ENCODE results near the gene EIF4EBP2. TPM values are rescaled to one million over a fixed set of nuclear protein-coding genes. Genes with fewer than 3 reads are reported as not detected.

EIF4EBP2 gene
- polyA plus RNA-seq, 3 donors, result 26.3 to 93.8 (median 73.4) TPM

DNA sequence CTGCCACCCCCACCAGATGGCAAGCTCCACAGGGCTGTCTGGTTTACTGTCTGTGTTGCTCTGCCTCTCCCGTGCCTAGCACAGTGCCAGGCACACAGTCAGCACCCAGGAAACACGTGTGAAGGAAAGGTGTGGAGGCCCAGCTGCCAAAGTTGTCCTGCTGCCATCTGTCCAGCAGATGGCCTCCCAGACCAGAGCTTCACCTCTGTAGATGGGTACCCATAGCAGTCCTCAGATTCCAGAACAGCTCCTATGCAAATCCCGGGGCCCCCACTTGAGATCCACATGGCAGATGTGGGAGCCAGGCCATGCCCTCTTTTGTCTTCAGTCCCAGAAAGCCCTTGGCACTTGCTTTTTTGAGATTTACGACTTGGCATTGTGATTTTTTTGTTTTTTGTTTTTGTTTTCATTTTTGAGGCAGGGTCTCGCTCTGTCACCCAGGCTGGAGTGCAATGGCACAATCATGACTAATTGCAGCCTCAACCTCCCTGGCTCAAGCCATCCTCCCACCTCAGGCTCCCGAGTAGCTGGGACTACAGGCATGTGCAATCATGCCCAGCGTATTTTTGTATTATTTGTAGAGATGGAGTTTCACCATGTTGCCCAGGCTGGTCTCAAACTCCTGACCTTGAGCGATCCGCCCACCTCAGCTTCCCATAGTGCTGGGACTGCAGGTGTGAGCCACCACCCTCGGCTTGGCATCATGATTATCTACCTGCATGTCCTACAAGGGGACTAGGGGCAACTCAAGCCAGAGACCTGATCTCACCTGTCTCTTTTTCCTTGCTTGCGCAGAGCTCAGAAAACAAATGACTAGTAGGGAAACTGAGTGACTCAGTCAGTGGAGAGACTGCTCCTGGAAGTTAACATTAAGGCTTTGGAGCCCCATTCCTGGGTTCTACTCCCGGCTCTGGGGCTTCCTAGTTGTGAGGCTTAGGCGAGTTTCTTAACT, 57.7 kb downstream of the EIF4EBP2 start:
- H3K27ac Mint-ChIP-seq, result no peak overlapping the region
- no peak overlapping the region for H3K4me2 ChIP-seq (replicated peaks; ENCODE audit: extremely low read depth, low read length, poor library complexity, severe bottlenecking)
- intact Hi-C loops (cut with micrococcal nuclease), result no loop called here

DNA sequence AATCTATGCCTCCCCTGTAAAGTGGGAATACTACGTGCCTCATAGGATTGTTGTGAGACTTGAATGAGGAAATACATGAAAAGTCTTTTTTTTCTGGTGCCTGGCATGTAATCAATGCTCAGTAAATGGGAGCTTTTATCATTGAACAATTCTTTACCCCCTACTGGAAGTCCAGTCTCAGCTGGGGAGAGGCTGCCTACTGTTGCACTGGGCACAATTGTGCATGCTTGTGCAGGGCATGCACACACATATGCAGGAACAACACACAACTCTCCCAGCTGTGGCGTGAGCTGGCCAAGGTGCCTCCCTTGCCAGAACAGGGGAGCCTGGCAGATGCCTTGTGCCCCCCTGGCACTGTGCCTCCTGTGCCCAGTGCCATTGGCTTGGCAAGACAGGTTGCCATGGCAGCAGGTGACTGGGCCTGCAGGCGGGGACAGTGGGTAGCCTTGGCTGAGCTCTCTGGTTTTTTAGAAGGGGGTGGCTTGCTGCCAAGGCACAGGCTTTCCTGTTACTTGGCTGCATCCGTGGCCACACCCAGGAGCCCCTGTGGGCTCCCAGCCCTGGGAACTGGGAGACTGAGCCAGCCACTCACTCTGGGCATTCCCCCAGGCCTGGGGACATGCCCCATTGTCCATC, 58.5 kb downstream of the EIF4EBP2 start:
- no peak for DNase-seq
- H3K4me1 ChIP-seq (ENCODE audit: control insufficient read depth in 1 of 2, insufficient read depth in 2 of 2, low read length in 2 of 2), result peaks cover 8 to 11% of the 10 kb centered on the region in 2 donors
- H3K4me3 Mint-ChIP-seq, result no peak overlapping the region
- H3K79me2 ChIP-seq (ENCODE audit: insufficient read depth, low read length), result no peaks in the 10 kb centered on the region
- no peak overlapping the region for H3K9ac ChIP-seq (ENCODE audit: insufficient read depth, low read length, poor library complexity, severe bottlenecking)
- H3K27ac ChIP-seq (ENCODE audit: low read depth in 1 of 2, low read length in 2 of 2), result no peak overlapping the region
- H3K27me3 Mint-ChIP-seq (ENCODE audit: low read depth in 3 of 3), result peaks cover 32 to 35% (median 35%) of the 10 kb centered on the region in 3 donors
- 40% methylated on average over 3 of the region's 4 CpGs for WGBS (ENCODE audit: insufficient coverage)
- H3K9me3 Mint-ChIP-seq, result peaks cover 0 to 5% (median 0%) of the 10 kb centered on the region in 7 donors
- peaks cover 11 to 27% of the 10 kb centered on the region in 2 donors for H3K27me3 ChIP-seq (ENCODE audit: control insufficient read depth in 2 of 2, insufficient read depth in 2 of 2, low read length in 2 of 2)
- H4K20me1 ChIP-seq (ENCODE audit: insufficient read depth, low read length), result no peaks in the 10 kb centered on the region
- no peak overlapping the region for H3K4me3 ChIP-seq (replicated peaks in 1 of 3; ENCODE audit: low read depth in 2 of 3, low read length in 3 of 3)
- TF ChIP-seq, protein P1, sequence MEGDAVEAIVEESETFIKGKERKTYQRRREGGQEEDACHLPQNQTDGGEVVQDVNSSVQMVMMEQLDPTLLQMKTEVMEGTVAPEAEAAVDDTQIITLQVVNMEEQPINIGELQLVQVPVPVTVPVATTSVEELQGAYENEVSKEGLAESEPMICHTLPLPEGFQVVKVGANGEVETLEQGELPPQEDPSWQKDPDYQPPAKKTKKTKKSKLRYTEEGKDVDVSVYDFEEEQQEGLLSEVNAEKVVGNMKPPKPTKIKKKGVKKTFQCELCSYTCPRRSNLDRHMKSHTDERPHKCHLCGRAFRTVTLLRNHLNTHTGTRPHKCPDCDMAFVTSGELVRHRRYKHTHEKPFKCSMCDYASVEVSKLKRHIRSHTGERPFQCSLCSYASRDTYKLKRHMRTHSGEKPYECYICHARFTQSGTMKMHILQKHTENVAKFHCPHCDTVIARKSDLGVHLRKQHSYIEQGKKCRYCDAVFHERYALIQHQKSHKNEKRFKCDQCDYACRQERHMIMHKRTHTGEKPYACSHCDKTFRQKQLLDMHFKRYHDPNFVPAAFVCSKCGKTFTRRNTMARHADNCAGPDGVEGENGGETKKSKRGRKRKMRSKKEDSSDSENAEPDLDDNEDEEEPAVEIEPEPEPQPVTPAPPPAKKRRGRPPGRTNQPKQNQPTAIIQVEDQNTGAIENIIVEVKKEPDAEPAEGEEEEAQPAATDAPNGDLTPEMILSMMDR (IDR thresholded peaks at IDR 0.05), result no peak
- peaks cover 2 to 6% of the 10 kb centered on the region in 2 donors for H3K9me3 ChIP-seq (replicated peaks in 1 of 2; ENCODE audit: control insufficient read depth in 1 of 2, insufficient read depth in 1 of 2, low read length in 2 of 2)
- H2AFZ ChIP-seq (ENCODE audit: insufficient read depth, low read depth, low read length, poor library complexity, severe bottlenecking), result no peak overlapping the region
- H3K36me3 Mint-ChIP-seq, result peaks cover 0 to 1% of the 10 kb centered on the region in 2 donors
- no peak overlapping the region for H3K27ac Mint-ChIP-seq
- H3K4me2 ChIP-seq (replicated peaks; ENCODE audit: extremely low read depth, low read length, poor library complexity, severe bottlenecking), result no peak overlapping the region
- no peaks in the 10 kb centered on the region for H3K36me3 ChIP-seq (replicated peaks in 1 of 2; ENCODE audit: control insufficient read depth in 1 of 2, insufficient read depth in 2 of 2, low read length in 2 of 2)
- intact Hi-C loops (cut with micrococcal nuclease), result no loop called here
- H3K4me1 Mint-ChIP-seq, result peaks cover 11% of the 10 kb centered on the region

More for the DNA sequence above, 57.7 kb downstream of the EIF4EBP2 start:
- peaks cover 0 to 1% of the 10 kb centered on the region in 2 donors for H3K36me3 Mint-ChIP-seq
- H3K9me3 Mint-ChIP-seq, result peaks cover 0 to 5% (median 0%) of the 10 kb centered on the region in 7 donors
- Histone ChIP-seq H3K36me3 (replicated peaks in 1 of 2; ENCODE audit: control insufficient read depth in 1 of 2, insufficient read depth in 2 of 2, low read length in 2 of 2) (no peaks in the 10 kb centered on the region), H3K9me3 (replicated peaks in 1 of 2; ENCODE audit: control insufficient read depth in 1 of 2, insufficient read depth in 1 of 2, low read length in 2 of 2) (peaks cover 2 to 6% of the 10 kb centered on the region in 2 donors), H3K4me3 (replicated peaks in 1 of 3; ENCODE audit: low read depth in 2 of 3, low read length in 3 of 3) (no peak overlapping the region), H3K79me2 (ENCODE audit: insufficient read depth, low read length) (no peaks in the 10 kb centered on the region), H3K27me3 (ENCODE audit: control insufficient read depth in 2 of 2, insufficient read depth in 2 of 2, low read length in 2 of 2) (peaks cover 12 to 35% of the 10 kb centered on the region in 2 donors), H3K27ac (ENCODE audit: low read depth in 1 of 2, low read length in 2 of 2) (no peak overlapping the region), H4K20me1 (ENCODE audit: insufficient read depth, low read length) (no peaks in the 10 kb centered on the region), H3K9ac (ENCODE audit: insufficient read depth, low read length, poor library complexity, severe bottlenecking) (no peak overlapping the region), H3K4me1 (ENCODE audit: control insufficient read depth in 1 of 2, insufficient read depth in 2 of 2, low read length in 2 of 2) (peaks cover 8 to 11% of the 10 kb centered on the region in 2 donors), H2AFZ (ENCODE audit: insufficient read depth, low read depth, low read length, poor library complexity, severe bottlenecking) (no peak overlapping the region)
- 55% methylated on average over 6 of the region's 13 CpGs for WGBS (ENCODE audit: insufficient coverage)
- H3K27me3 Mint-ChIP-seq (ENCODE audit: low read depth in 3 of 3), result peaks cover 39 to 41% (median 41%) of the 10 kb centered on the region in 3 donors
- DNase-seq, result peak; percentile 14 to 35 (median 26)
- H3K4me1 Mint-ChIP-seq, result peaks cover 13% of the 10 kb centered on the region
- H3K4me3 Mint-ChIP-seq, result no peak overlapping the region
- TF ChIP-seq, protein P1 (IDR thresholded peaks at IDR 0.05), result peak; percentile 75
